Activated CD8-positive, alpha-beta memory T cell treated with anti-CD3 and anti-CD28 coated beads for 48 hours (primary cell): ENCODE data around the gene CYB561D1.

Source experiments
- DNase-seq, 3 experiments: peaks; one replicate each; pipeline ENCODE4 v3.0.0-alpha.2; 2020; ENCODE audit warnings: low read depth in 2 of 3, low spot score in 2 of 3

The CYB561D1 gene

DNA sequence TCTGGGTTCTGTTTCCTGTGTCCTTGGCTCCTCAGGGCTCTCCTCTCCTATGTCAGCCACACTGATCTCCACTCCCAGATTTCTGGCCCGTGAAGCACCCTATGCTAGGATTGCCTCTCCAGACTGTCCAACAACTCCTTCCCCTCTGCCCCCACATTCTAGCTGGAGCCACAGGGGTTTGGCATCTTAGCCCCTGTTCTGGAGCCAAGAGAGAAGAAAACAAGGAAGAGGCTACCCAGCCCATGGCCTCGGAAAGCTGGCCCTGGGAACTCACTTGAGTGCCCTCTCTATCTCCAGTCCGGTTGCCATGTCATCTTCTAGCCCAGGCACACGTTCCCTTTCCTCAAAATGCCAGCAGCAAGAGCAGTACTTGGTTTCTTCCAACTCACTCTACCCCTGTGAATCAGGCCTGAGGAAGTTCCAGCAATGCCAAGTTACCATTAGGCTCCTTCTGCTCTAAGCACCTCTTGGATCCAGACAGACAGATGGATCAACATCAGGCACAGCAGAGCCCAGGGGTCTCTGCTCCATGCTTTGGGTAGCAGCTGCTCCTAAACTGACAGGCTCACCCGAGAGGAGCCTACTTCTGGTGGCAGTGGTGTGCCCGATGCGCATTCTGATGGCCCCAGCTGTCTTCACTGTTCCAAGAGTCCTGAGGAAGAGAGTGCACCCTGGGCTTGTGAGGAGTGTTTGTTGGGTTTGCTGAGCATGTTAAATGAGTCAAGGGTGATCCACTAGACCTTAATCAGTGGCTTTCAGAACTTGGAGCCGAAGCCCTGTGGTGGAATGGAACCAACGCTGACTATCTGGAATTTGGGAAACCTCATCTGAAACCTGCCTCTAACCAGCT is 34.2 kb downstream of the CYB561D1 start:
- DNase-seq = no peak

GRCh38 chr1:109528712-109529111 is 34.8 kb downstream of the CYB561D1 start:
- no peak for DNase-seq

- DNase-seq = no peak
These were observed 36.1 kb downstream of the CYB561D1 start for GRCh38 chr1:109529881-109530456.

GRCh38 chr1:109530457-109531087 is 36.7 kb downstream of the CYB561D1 start:
- no peak for DNase-seq

DNA sequence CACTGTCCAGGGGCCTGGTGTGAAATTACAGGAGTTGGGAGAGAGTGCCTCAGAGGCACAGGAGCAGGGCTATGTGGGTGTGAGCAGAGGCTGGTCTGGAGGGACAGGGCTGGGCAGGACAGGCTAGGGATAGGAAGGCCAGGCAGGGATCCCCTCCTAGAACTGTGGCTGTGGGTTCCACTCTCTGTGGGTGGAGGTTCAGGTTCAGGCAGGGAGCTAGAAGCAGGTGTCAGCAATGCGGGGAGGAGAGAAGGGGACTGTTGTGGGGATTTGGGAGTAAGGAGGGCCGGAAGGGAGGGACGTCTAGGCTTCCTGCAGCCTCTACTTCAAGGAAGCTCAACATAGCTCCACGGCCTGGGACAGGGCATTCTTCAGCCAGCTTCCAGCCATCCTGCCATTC is 37.5 kb downstream of the CYB561D1 start:
- no peak for DNase-seq

- DNase-seq = no peak
These were observed 38.0 kb downstream of the CYB561D1 start for GRCh38 chr1:109531826-109532364.

- DNase-seq = peak; percentile 71 to 97 (median 93)
These were observed 38.7 kb downstream of the CYB561D1 start for GRCh38 chr1:109532365-109533136.

- no peak for DNase-seq
These were observed 40.5 kb downstream of the CYB561D1 start for GRCh38 chr1:109534307-109534858.

- no peak for DNase-seq
These were observed 41.6 kb downstream of the CYB561D1 start for GRCh38 chr1:109535481-109535880.

- no peak for DNase-seq
These were observed 42.1 kb downstream of the CYB561D1 start for GRCh38 chr1:109535971-109536491.

DNA sequence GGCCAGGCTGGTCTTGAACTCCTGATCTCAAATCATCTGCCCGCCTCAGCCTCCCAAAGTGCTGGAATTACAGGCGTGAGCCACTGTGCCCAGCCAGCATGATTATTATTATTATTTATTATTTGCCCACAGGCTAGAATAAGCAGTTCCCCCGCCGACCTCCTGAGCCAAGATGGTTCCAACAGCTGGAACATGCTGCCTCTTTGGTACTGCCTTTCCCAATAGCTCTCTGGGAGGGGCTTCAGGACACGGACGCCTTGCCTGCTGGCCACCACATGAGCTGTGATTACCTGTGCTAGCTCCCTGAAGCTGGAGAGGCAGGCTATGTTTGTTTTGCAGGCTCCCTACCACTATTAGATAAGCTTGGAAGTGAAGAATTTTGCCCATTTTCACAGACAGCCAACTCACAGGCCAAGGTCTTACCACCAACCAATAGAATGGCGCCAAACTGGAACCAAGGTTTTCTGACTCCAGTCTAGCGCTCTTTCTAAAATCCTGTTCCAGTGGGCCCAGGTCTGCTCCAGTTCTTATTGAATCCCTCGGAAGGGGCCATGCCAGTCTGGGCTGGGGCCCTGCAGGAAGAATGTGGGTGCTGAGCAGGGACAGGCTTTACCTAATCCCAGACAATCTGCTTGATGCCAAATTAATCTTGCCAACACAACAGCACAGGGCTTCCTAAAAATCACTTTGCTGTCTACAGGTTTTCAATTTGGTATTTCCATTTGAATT is 43.7 kb downstream of the CYB561D1 start:
- DNase-seq = no peak

- DNase-seq = no peak
These were observed 45.1 kb downstream of the CYB561D1 start for GRCh38 chr1:109538827-109539555.

DNA sequence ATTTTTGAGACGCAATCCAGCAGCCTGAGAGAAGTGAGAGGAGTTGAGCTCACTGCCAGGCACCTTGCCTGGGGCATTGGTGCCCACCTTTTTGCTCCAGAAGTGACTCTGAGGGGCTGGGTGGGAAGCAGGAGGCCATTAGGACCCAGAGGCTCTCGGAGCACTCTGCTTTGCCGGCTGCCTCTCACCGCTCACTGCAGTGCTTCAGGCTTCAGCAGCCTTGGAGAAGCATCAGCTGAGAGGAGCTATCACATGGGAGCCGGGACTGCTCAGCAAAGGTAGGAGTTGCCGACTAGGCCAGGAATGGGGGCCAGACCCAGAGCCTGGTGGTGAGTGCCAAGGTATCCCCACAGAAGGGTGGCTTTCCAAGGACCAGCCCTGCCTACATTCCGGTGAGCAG is 45.8 kb downstream of the CYB561D1 start, which contains the start of gene GPR61:
TSS of gene GPR61 (plus strand) at position 197 of the 400 bp plus-strand sequence. CDS start 3,151 bp downstream, outside the sequence.
- no peak for DNase-seq

- no peak for DNase-seq
These were observed 47.2 kb downstream of the CYB561D1 start for GRCh38 chr1:109541102-109541501.

DNA sequence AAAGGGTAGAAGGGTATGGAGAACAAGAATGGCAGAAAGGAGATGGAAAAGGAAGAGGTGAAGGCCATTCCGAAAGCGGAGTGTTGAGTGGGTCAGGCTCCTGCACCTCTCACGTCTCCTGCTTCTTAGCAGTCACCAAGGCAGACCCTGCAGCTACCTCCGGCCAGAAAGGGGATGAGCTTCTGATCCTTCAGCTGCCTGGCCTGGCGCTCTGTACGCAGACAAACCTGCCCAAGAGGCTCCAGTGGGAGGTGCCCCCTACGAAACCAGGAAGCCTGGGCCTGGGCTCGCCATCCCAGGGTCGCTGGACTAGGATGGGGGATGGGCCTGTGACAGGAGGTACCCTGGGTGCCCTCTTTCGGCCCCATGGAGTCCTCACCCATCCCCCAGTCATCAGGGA is 48.8 kb downstream of the CYB561D1 start:
- DNase-seq = no peak

DNA sequence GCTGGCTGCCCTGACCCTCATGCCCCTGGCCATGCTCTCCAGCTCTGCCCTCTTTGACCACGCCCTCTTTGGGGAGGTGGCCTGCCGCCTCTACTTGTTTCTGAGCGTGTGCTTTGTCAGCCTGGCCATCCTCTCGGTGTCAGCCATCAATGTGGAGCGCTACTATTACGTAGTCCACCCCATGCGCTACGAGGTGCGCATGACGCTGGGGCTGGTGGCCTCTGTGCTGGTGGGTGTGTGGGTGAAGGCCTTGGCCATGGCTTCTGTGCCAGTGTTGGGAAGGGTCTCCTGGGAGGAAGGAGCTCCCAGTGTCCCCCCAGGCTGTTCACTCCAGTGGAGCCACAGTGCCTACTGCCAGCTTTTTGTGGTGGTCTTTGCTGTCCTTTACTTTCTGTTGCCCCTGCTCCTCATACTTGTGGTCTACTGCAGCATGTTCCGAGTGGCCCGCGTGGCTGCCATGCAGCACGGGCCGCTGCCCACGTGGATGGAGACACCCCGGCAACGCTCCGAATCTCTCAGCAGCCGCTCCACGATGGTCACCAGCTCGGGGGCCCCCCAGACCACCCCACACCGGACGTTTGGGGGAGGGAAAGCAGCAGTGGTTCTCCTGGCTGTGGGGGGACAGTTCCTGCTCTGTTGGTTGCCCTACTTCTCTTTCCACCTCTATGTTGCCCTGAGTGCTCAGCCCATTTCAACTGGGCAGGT is 49.5 kb downstream of the CYB561D1 start:
- DNase-seq = no peak

DNA sequence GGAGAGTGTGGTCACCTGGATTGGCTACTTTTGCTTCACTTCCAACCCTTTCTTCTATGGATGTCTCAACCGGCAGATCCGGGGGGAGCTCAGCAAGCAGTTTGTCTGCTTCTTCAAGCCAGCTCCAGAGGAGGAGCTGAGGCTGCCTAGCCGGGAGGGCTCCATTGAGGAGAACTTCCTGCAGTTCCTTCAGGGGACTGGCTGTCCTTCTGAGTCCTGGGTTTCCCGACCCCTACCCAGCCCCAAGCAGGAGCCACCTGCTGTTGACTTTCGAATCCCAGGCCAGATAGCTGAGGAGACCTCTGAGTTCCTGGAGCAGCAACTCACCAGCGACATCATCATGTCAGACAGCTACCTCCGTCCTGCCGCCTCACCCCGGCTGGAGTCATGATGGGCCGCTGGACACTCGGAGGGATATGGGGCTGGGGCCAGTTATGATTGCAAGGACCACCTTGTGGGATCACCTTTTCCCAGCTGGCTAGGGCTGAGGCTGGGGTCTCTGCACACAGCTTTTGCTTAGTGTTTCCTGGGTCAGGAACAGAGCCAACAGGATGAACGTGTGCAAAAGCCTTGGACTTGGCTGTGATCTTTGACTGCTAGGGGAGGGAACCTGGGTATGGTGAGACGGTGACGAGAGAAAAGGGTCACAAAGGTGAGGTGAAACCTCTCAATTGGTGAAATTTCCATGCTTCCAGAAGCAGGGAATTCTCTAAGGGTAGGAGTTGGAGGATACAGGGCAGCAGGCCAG is 50.3 kb downstream of the CYB561D1 start:
- no peak for DNase-seq
